SU-DHL-6 (cell line): ENCODE data around the gene CRB2.

ENCODE experiments used
- EZH2phosphoT487 ChIP-seq: fragments of 200-600 bp; sonication (generic), shearing (Covaris generic); conservative IDR thresholded peaks from 2 replicates; pipeline ENCODE4 v1.6.1; 2018; ENCODE audit warnings: mild to moderate bottlenecking, antibody characterized with exemption, low read length, moderate library complexity, mixed read lengths
- TF ChIP-seq, protein P1 (sequence below): fragments of 200-600 bp; sonication (generic); IDR thresholded peaks from one replicate; pipeline ENCODE4 v1.5.1; 2017; ENCODE audit warnings: antibody characterized with exemption, mild to moderate bottlenecking, low read length, moderate library complexity; ENCODE audit not compliant: insufficient read depth, poor library complexity, severe bottlenecking

DNA sequence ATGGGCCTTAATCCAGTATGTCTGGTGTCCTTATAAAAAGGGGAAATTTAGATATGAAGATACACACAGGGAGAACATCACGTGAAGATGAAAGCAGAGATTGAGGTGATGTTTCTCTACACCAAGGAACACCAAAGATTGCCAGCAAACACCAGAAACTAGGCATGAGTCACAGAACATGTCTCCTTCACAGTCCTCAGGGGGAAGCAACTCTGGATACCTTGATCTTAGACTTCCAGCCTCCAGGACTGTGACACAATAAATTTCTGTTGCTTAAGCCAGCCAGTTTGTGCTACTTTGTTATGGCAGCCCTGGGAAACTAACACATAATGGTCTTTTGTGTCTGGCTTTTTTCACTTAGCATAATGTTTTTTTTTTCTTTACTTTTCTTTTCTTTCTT, 46.4 kb upstream of the CRB2 start:
- TF ChIP-seq, protein P1, sequence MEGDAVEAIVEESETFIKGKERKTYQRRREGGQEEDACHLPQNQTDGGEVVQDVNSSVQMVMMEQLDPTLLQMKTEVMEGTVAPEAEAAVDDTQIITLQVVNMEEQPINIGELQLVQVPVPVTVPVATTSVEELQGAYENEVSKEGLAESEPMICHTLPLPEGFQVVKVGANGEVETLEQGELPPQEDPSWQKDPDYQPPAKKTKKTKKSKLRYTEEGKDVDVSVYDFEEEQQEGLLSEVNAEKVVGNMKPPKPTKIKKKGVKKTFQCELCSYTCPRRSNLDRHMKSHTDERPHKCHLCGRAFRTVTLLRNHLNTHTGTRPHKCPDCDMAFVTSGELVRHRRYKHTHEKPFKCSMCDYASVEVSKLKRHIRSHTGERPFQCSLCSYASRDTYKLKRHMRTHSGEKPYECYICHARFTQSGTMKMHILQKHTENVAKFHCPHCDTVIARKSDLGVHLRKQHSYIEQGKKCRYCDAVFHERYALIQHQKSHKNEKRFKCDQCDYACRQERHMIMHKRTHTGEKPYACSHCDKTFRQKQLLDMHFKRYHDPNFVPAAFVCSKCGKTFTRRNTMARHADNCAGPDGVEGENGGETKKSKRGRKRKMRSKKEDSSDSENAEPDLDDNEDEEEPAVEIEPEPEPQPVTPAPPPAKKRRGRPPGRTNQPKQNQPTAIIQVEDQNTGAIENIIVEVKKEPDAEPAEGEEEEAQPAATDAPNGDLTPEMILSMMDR: no peak
- no peak for TF ChIP-seq EZH2phosphoT487
